H9 (cell line): ENCODE measurements around the gene CCDC51. TPM values are rescaled to one million over a fixed set of nuclear protein-coding genes. Genes with fewer than 3 reads are reported as not detected.

Experiments
- DNase-seq: peaks from one replicate; pipeline ENCODE4 v3.0.0-alpha.2; 2017
- H2AFZ ChIP-seq: one replicate; pipeline ENCODE4 v1.6.1; 2013; ENCODE audit warnings: mild to moderate bottlenecking, low read length, control low read depth, moderate library complexity
- H2AK5ac ChIP-seq: 2 replicates; pipeline ENCODE4 v1.6.1; 2013; ENCODE audit warnings: low read length, control low read depth, mixed read lengths; ENCODE audit not compliant: insufficient read length
- H2BK120ac ChIP-seq: one replicate; pipeline ENCODE4 v1.6.1; 2013; ENCODE audit warnings: low read depth, mild to moderate bottlenecking, low read length, control low read depth, inconsistent platforms; ENCODE audit not compliant: poor library complexity, severe bottlenecking
- H2BK12ac ChIP-seq: 2 replicates; pipeline ENCODE4 v1.6.1; 2013; ENCODE audit warnings: low read length, control low read depth, mixed read lengths, low read depth; ENCODE audit not compliant: insufficient read length
- H2BK15ac ChIP-seq: 2 replicates; pipeline ENCODE4 v1.6.1; 2013; ENCODE audit warnings: low read depth, low read length, control low read depth
- H2BK20ac ChIP-seq: one replicate; pipeline ENCODE4 v1.6.1; 2013; ENCODE audit warnings: low read depth, mild to moderate bottlenecking, low read length, control low read depth, inconsistent platforms; ENCODE audit not compliant: poor library complexity, severe bottlenecking
- H2BK5ac ChIP-seq: 2 replicates; pipeline ENCODE4 v1.6.1; 2013; ENCODE audit warnings: low read length, control low read depth, mixed read lengths; ENCODE audit not compliant: insufficient read length
- H3K14ac ChIP-seq: 2 replicates; pipeline ENCODE4 v1.6.1; 2013; ENCODE audit warnings: low read length, control low read depth; ENCODE audit not compliant: insufficient read depth
- H3K18ac ChIP-seq: 2 replicates; pipeline ENCODE4 v1.6.1; 2013; ENCODE audit warnings: low read depth, mild to moderate bottlenecking, mixed read lengths, low read length, control low read depth; ENCODE audit not compliant: insufficient read length
- H3K23ac ChIP-seq: 2 replicates; pipeline ENCODE4 v1.6.1; 2013; ENCODE audit warnings: low read length, control low read depth, mixed read lengths, low read depth; ENCODE audit not compliant: insufficient read length
- H3K23me2 ChIP-seq: 2 replicates; pipeline ENCODE4 v1.6.1; 2013; ENCODE audit warnings: low read depth, mild to moderate bottlenecking, mixed read lengths, low read length, control low read depth; ENCODE audit not compliant: insufficient read length, poor library complexity, severe bottlenecking
- H3K27ac ChIP-seq: 2 replicates; pipeline ENCODE4 v1.5.1; 2013; ENCODE audit warnings: low read length, control low read depth, mixed read lengths, low read depth; ENCODE audit not compliant: insufficient read length
- H3K27me3 ChIP-seq: 2 replicates; pipeline ENCODE4 v1.6.1; 2013; ENCODE audit warnings: low read length, control low read depth, inconsistent platforms; ENCODE audit not compliant: insufficient read depth
- H3K4ac ChIP-seq: 2 replicates; pipeline ENCODE4 v1.6.1; 2013; ENCODE audit warnings: low read depth, mild to moderate bottlenecking, control low read depth, inconsistent platforms, low read length, moderate library complexity
- H3K4me1 ChIP-seq: 2 replicates; pipeline ENCODE4 v1.6.1; 2013; ENCODE audit warnings: low read length, control low read depth, inconsistent platforms; ENCODE audit not compliant: insufficient read depth
- H3K4me2 ChIP-seq: 2 replicates; pipeline ENCODE4 v1.6.1; 2013; ENCODE audit warnings: low read length, control low read depth, mixed read lengths; ENCODE audit not compliant: insufficient read length, insufficient read depth
- H3K56ac ChIP-seq: 2 replicates; pipeline ENCODE4 v1.6.1; 2013; ENCODE audit warnings: low read depth, mild to moderate bottlenecking, mixed read lengths, low read length, control low read depth; ENCODE audit not compliant: insufficient read length
- H3K79me1 ChIP-seq: 2 replicates; pipeline ENCODE4 v1.6.1; 2013; ENCODE audit warnings: low read depth, mild to moderate bottlenecking, moderate library complexity, low read length, control low read depth, inconsistent platforms; ENCODE audit not compliant: insufficient read depth, poor library complexity, severe bottlenecking
- H3K79me2 ChIP-seq: 2 replicates; pipeline ENCODE4 v1.6.1; 2013; ENCODE audit warnings: low read length, control low read depth, inconsistent platforms; ENCODE audit not compliant: insufficient read depth
- H3K9ac ChIP-seq: 2 replicates; pipeline ENCODE4 v1.6.1; 2013; ENCODE audit warnings: low read length, control low read depth, mixed read lengths; ENCODE audit not compliant: insufficient read length; ENCODE audit errors: extremely low read depth
- H3K9me3 ChIP-seq: one replicate; pipeline ENCODE4 v1.6.1; 2013; ENCODE audit warnings: low read depth, low read length, inconsistent platforms; ENCODE audit not compliant: control insufficient read depth
- H3T11ph ChIP-seq: one replicate; pipeline ENCODE4 v1.6.1; 2013; ENCODE audit warnings: mild to moderate bottlenecking, low read length, control low read depth, inconsistent platforms
- H4K20me1 ChIP-seq: one replicate; pipeline ENCODE4 v1.6.1; 2013; ENCODE audit not compliant: control insufficient read depth, insufficient read length, insufficient read depth
- H4K5ac ChIP-seq: 2 replicates; pipeline ENCODE4 v1.6.1; 2013; ENCODE audit warnings: low read depth, mild to moderate bottlenecking, mixed read lengths, low read length, control low read depth; ENCODE audit not compliant: insufficient read length
- H4K8ac ChIP-seq: replicated peaks from 2 replicates; pipeline ENCODE4 v1.6.1; 2013; ENCODE audit warnings: low read length, control low read depth, mixed read lengths, low read depth; ENCODE audit not compliant: insufficient read length
- H4K91ac ChIP-seq: 2 replicates; pipeline ENCODE4 v1.6.1; 2013; ENCODE audit warnings: low read depth, mild to moderate bottlenecking, moderate library complexity, mixed read lengths, low read length, control low read depth; ENCODE audit not compliant: insufficient read length
- H3K27ac Mint-ChIP-seq, 3 experiments: 2 replicates in 2 of 3; 3 replicates in 1 of 3; pipeline ENCODE4 v1.8.0; 2020 to 2021; ENCODE audit warnings: mixed read lengths in 3 of 3, mild to moderate bottlenecking in 1 of 3, moderate library complexity in 1 of 3
- H3K27me3 Mint-ChIP-seq: 2 replicates; pipeline ENCODE4 v1.8.0; 2021; ENCODE audit warnings: low read depth, mild to moderate bottlenecking, moderate library complexity, mixed read lengths
- H3K36me3 Mint-ChIP-seq, 3 experiments: 2 replicates in 2 of 3; 3 replicates in 1 of 3; pipeline ENCODE4 v1.8.0; 2020 to 2021; ENCODE audit warnings: low read depth in 3 of 3, mixed read lengths in 3 of 3; ENCODE audit not compliant: insufficient read depth in 1 of 3
- H3K4me1 Mint-ChIP-seq, 2 experiments: 2 replicates each; pipeline ENCODE4 v1.8.0; 2020; ENCODE audit warnings: mixed read lengths in 2 of 2
- H3K4me3 Mint-ChIP-seq, 2 experiments: 2 replicates in 1 of 2; 3 replicates in 1 of 2; pipeline ENCODE4 v1.8.0; 2020 to 2021; ENCODE audit warnings: mild to moderate bottlenecking in 2 of 2, mixed read lengths in 2 of 2, moderate library complexity in 1 of 2
- H3K9me3 Mint-ChIP-seq, 2 experiments: 2 replicates in 1 of 2; 3 replicates in 1 of 2; pipeline ENCODE4 v1.8.0; 2020; ENCODE audit warnings: mild to moderate bottlenecking in 2 of 2, mixed read lengths in 2 of 2, moderate library complexity in 1 of 2
- WGBS: extraction: QIAGEN DNeasy Blood & Tissue Kit; methylation state at CpG from one replicate; pipeline ENCODE4 v1.1.7; 2013; ENCODE audit warnings: missing lambda C conversion rate, low lambda C conversion rate, mixed read lengths; ENCODE audit not compliant: insufficient read length; ENCODE audit errors: extremely low coverage; 5-methylcytosine and 5-hydroxymethylcytosine counted together
- total RNA-seq: library from RNA; stranded (reverse); gene quantifications from 2 replicates; pipeline ENCODE4 v1.2.1, GENCODE V29; 2021
- TF ChIP-seq, protein P1 (sequence below): fragments of 200-600 bp; sonication (generic); conservative IDR thresholded peaks from 3 replicates; pipeline ENCODE4 v1.8.0; 2021; ENCODE audit warnings: antibody characterized with exemption, mild to moderate bottlenecking

Gene CCDC51
- total RNA-seq, 1 experiment from 2014 or later: 20.0 TPM

DNA sequence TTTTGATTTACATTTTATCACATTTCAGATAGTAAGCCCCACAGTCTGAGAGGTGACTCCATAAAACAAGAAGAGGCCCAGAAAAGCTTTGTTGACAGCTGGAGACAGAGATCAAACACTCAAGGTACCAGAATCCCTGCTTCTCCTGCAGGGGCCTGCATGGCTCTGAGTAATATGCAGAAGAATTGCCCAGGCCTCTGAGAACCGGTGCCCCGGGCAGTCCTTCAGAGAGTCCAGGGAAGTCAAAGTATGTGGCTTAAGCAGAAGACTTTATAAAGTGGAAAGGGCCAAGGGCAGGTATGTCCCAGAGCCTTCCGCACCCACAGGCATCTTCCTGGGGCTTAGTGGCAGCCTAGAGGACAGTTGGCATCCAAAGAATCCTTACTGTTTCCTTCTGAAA, 19.4 kb upstream of the CCDC51 start:
- no peak overlapping the region for H3K56ac ChIP-seq
- no peak overlapping the region for H3K18ac ChIP-seq
- H3K79me2 ChIP-seq: no peaks in the 10 kb centered on the region
- no peak overlapping the region for H3K23ac ChIP-seq
- no peak overlapping the region for H3K27ac ChIP-seq
- H3K4me2 ChIP-seq: no peak overlapping the region
- H3K27ac Mint-ChIP-seq: no peak overlapping the region
- H2BK120ac ChIP-seq: no peak overlapping the region
- H2BK15ac ChIP-seq: no peak overlapping the region
- TF ChIP-seq, protein P1, sequence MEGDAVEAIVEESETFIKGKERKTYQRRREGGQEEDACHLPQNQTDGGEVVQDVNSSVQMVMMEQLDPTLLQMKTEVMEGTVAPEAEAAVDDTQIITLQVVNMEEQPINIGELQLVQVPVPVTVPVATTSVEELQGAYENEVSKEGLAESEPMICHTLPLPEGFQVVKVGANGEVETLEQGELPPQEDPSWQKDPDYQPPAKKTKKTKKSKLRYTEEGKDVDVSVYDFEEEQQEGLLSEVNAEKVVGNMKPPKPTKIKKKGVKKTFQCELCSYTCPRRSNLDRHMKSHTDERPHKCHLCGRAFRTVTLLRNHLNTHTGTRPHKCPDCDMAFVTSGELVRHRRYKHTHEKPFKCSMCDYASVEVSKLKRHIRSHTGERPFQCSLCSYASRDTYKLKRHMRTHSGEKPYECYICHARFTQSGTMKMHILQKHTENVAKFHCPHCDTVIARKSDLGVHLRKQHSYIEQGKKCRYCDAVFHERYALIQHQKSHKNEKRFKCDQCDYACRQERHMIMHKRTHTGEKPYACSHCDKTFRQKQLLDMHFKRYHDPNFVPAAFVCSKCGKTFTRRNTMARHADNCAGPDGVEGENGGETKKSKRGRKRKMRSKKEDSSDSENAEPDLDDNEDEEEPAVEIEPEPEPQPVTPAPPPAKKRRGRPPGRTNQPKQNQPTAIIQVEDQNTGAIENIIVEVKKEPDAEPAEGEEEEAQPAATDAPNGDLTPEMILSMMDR: no peak
- no peak overlapping the region for H4K8ac ChIP-seq
- H3K27me3 Mint-ChIP-seq: no peaks in the 10 kb centered on the region
- no peak overlapping the region for H2BK5ac ChIP-seq
- no peak overlapping the region for H4K91ac ChIP-seq
- H3K79me1 ChIP-seq: no peaks in the 10 kb centered on the region
- no peak overlapping the region for H2BK20ac ChIP-seq
- H2AFZ ChIP-seq: no peak overlapping the region
- H3K4me3 Mint-ChIP-seq: no peak overlapping the region
- H3T11ph ChIP-seq: no peak overlapping the region
- DNase-seq: no peak
- H3K4me1 Mint-ChIP-seq: no peaks in the 10 kb centered on the region
- H3K9me3 Mint-ChIP-seq: no peaks in the 10 kb centered on the region
- H3K27me3 ChIP-seq: no peaks in the 10 kb centered on the region
- no peaks in the 10 kb centered on the region for H4K20me1 ChIP-seq
- H2AK5ac ChIP-seq: no peak overlapping the region
- H3K4me1 ChIP-seq: no peaks in the 10 kb centered on the region
- H3K9ac ChIP-seq: no peak overlapping the region
- no peak overlapping the region for H3K14ac ChIP-seq
- no CpG with 5 or more reads among the region's 3 CpGs for WGBS
- peaks cover 9 to 64% (median 46%) of the 10 kb centered on the region in 3 experiments; a peak in 6 of 7 replicates for H3K36me3 Mint-ChIP-seq
- no peaks in the 10 kb centered on the region for H3K23me2 ChIP-seq
- no peak overlapping the region for H2BK12ac ChIP-seq
- H3K9me3 ChIP-seq: no peaks in the 10 kb centered on the region
- no peak overlapping the region for H3K4ac ChIP-seq
- no peak overlapping the region for H4K5ac ChIP-seq
